H9 (cell line): ENCODE results near the gene PCGF3. TPM values are rescaled to one million over a fixed set of nuclear protein-coding genes. Genes with fewer than 3 reads are reported as not detected.
A peak's percentile ranks its signal among the peaks of the same experiment; 100 is the strongest.

ENCODE experiments used
- DNase-seq: peaks from one replicate; pipeline ENCODE4 v3.0.0-alpha.2; 2017
- H2AFZ ChIP-seq: one replicate; pipeline ENCODE4 v1.6.1; 2013; ENCODE audit warnings: mild to moderate bottlenecking, low read length, control low read depth, moderate library complexity
- H2AK5ac ChIP-seq: 2 replicates; pipeline ENCODE4 v1.6.1; 2013; ENCODE audit warnings: low read length, control low read depth, mixed read lengths; ENCODE audit not compliant: insufficient read length
- H2BK120ac ChIP-seq: one replicate; pipeline ENCODE4 v1.6.1; 2013; ENCODE audit warnings: low read depth, mild to moderate bottlenecking, low read length, control low read depth, inconsistent platforms; ENCODE audit not compliant: poor library complexity, severe bottlenecking
- H2BK12ac ChIP-seq: 2 replicates; pipeline ENCODE4 v1.6.1; 2013; ENCODE audit warnings: low read length, control low read depth, mixed read lengths, low read depth; ENCODE audit not compliant: insufficient read length
- H2BK15ac ChIP-seq: 2 replicates; pipeline ENCODE4 v1.6.1; 2013; ENCODE audit warnings: low read depth, low read length, control low read depth
- H2BK20ac ChIP-seq: one replicate; pipeline ENCODE4 v1.6.1; 2013; ENCODE audit warnings: low read depth, mild to moderate bottlenecking, low read length, control low read depth, inconsistent platforms; ENCODE audit not compliant: poor library complexity, severe bottlenecking
- H2BK5ac ChIP-seq: 2 replicates; pipeline ENCODE4 v1.6.1; 2013; ENCODE audit warnings: low read length, control low read depth, mixed read lengths; ENCODE audit not compliant: insufficient read length
- H3K14ac ChIP-seq: 2 replicates; pipeline ENCODE4 v1.6.1; 2013; ENCODE audit warnings: low read length, control low read depth; ENCODE audit not compliant: insufficient read depth
- H3K18ac ChIP-seq: 2 replicates; pipeline ENCODE4 v1.6.1; 2013; ENCODE audit warnings: low read depth, mild to moderate bottlenecking, mixed read lengths, low read length, control low read depth; ENCODE audit not compliant: insufficient read length
- H3K23ac ChIP-seq: 2 replicates; pipeline ENCODE4 v1.6.1; 2013; ENCODE audit warnings: low read length, control low read depth, mixed read lengths, low read depth; ENCODE audit not compliant: insufficient read length
- H3K23me2 ChIP-seq: 2 replicates; pipeline ENCODE4 v1.6.1; 2013; ENCODE audit warnings: low read depth, mild to moderate bottlenecking, mixed read lengths, low read length, control low read depth; ENCODE audit not compliant: insufficient read length, poor library complexity, severe bottlenecking
- H3K27ac ChIP-seq: 2 replicates; pipeline ENCODE4 v1.5.1; 2013; ENCODE audit warnings: low read length, control low read depth, mixed read lengths, low read depth; ENCODE audit not compliant: insufficient read length
- H3K27me3 ChIP-seq: 2 replicates; pipeline ENCODE4 v1.6.1; 2013; ENCODE audit warnings: low read length, control low read depth, inconsistent platforms; ENCODE audit not compliant: insufficient read depth
- H3K4ac ChIP-seq: 2 replicates; pipeline ENCODE4 v1.6.1; 2013; ENCODE audit warnings: low read depth, mild to moderate bottlenecking, control low read depth, inconsistent platforms, low read length, moderate library complexity
- H3K4me1 ChIP-seq: 2 replicates; pipeline ENCODE4 v1.6.1; 2013; ENCODE audit warnings: low read length, control low read depth, inconsistent platforms; ENCODE audit not compliant: insufficient read depth
- H3K4me2 ChIP-seq: 2 replicates; pipeline ENCODE4 v1.6.1; 2013; ENCODE audit warnings: low read length, control low read depth, mixed read lengths; ENCODE audit not compliant: insufficient read length, insufficient read depth
- H3K56ac ChIP-seq: 2 replicates; pipeline ENCODE4 v1.6.1; 2013; ENCODE audit warnings: low read depth, mild to moderate bottlenecking, mixed read lengths, low read length, control low read depth; ENCODE audit not compliant: insufficient read length
- H3K79me1 ChIP-seq: 2 replicates; pipeline ENCODE4 v1.6.1; 2013; ENCODE audit warnings: low read depth, mild to moderate bottlenecking, moderate library complexity, low read length, control low read depth, inconsistent platforms; ENCODE audit not compliant: insufficient read depth, poor library complexity, severe bottlenecking
- H3K79me2 ChIP-seq: 2 replicates; pipeline ENCODE4 v1.6.1; 2013; ENCODE audit warnings: low read length, control low read depth, inconsistent platforms; ENCODE audit not compliant: insufficient read depth
- H3K9ac ChIP-seq: 2 replicates; pipeline ENCODE4 v1.6.1; 2013; ENCODE audit warnings: low read length, control low read depth, mixed read lengths; ENCODE audit not compliant: insufficient read length; ENCODE audit errors: extremely low read depth
- H3K9me3 ChIP-seq: one replicate; pipeline ENCODE4 v1.6.1; 2013; ENCODE audit warnings: low read depth, low read length, inconsistent platforms; ENCODE audit not compliant: control insufficient read depth
- H3T11ph ChIP-seq: one replicate; pipeline ENCODE4 v1.6.1; 2013; ENCODE audit warnings: mild to moderate bottlenecking, low read length, control low read depth, inconsistent platforms
- H4K20me1 ChIP-seq: one replicate; pipeline ENCODE4 v1.6.1; 2013; ENCODE audit not compliant: control insufficient read depth, insufficient read length, insufficient read depth
- H4K5ac ChIP-seq: 2 replicates; pipeline ENCODE4 v1.6.1; 2013; ENCODE audit warnings: low read depth, mild to moderate bottlenecking, mixed read lengths, low read length, control low read depth; ENCODE audit not compliant: insufficient read length
- H4K8ac ChIP-seq: replicated peaks from 2 replicates; pipeline ENCODE4 v1.6.1; 2013; ENCODE audit warnings: low read length, control low read depth, mixed read lengths, low read depth; ENCODE audit not compliant: insufficient read length
- H4K91ac ChIP-seq: 2 replicates; pipeline ENCODE4 v1.6.1; 2013; ENCODE audit warnings: low read depth, mild to moderate bottlenecking, moderate library complexity, mixed read lengths, low read length, control low read depth; ENCODE audit not compliant: insufficient read length
- H3K27ac Mint-ChIP-seq, 3 experiments: 2 replicates in 2 of 3; 3 replicates in 1 of 3; pipeline ENCODE4 v1.8.0; 2020 to 2021; ENCODE audit warnings: mixed read lengths in 3 of 3, mild to moderate bottlenecking in 1 of 3, moderate library complexity in 1 of 3
- H3K27me3 Mint-ChIP-seq: 2 replicates; pipeline ENCODE4 v1.8.0; 2021; ENCODE audit warnings: low read depth, mild to moderate bottlenecking, moderate library complexity, mixed read lengths
- H3K36me3 Mint-ChIP-seq, 3 experiments: 2 replicates in 2 of 3; 3 replicates in 1 of 3; pipeline ENCODE4 v1.8.0; 2020 to 2021; ENCODE audit warnings: low read depth in 3 of 3, mixed read lengths in 3 of 3; ENCODE audit not compliant: insufficient read depth in 1 of 3
- H3K4me1 Mint-ChIP-seq, 2 experiments: 2 replicates each; pipeline ENCODE4 v1.8.0; 2020; ENCODE audit warnings: mixed read lengths in 2 of 2
- H3K4me3 Mint-ChIP-seq, 2 experiments: 2 replicates in 1 of 2; 3 replicates in 1 of 2; pipeline ENCODE4 v1.8.0; 2020 to 2021; ENCODE audit warnings: mild to moderate bottlenecking in 2 of 2, mixed read lengths in 2 of 2, moderate library complexity in 1 of 2
- H3K9me3 Mint-ChIP-seq, 2 experiments: 2 replicates in 1 of 2; 3 replicates in 1 of 2; pipeline ENCODE4 v1.8.0; 2020; ENCODE audit warnings: mild to moderate bottlenecking in 2 of 2, mixed read lengths in 2 of 2, moderate library complexity in 1 of 2
- CTCF ChIP-seq: fragments of 200-600 bp; sonication (generic); conservative IDR thresholded peaks from 3 replicates; pipeline ENCODE4 v1.8.0; 2021; ENCODE audit warnings: antibody characterized with exemption, mild to moderate bottlenecking
- WGBS: extraction: QIAGEN DNeasy Blood & Tissue Kit; methylation state at CpG from one replicate; pipeline ENCODE4 v1.1.7; 2013; ENCODE audit warnings: missing lambda C conversion rate, low lambda C conversion rate, mixed read lengths; ENCODE audit not compliant: insufficient read length; ENCODE audit errors: extremely low coverage; 5-methylcytosine and 5-hydroxymethylcytosine counted together
- total RNA-seq: library from RNA; stranded (reverse); gene quantifications from 2 replicates; pipeline ENCODE4 v1.2.1, GENCODE V29; 2021

The PCGF3 gene
- total RNA-seq, 1 experiment from 2014 or later = 43.1 TPM

- Histone ChIP-seq H4K5ac (no peak overlapping the region), H3K14ac (no peak overlapping the region; the same call in 1 of the 2 replicates), H2BK20ac (no peak overlapping the region), H2BK120ac (no peak overlapping the region), H3K56ac (no peak overlapping the region), H4K91ac (no peak overlapping the region), H3T11ph (no peak overlapping the region), H3K27ac (no peak overlapping the region), H3K9ac (no peak overlapping the region), H3K79me1 (peaks cover 3% of the 10 kb centered on the region), H4K8ac (no peak overlapping the region), H2BK15ac (no peak overlapping the region), H4K20me1 (no peaks in the 10 kb centered on the region), H3K18ac (no peak overlapping the region), H3K4me1 (no peaks in the 10 kb centered on the region), H3K23ac (no peak overlapping the region), H3K4ac (no peak overlapping the region), H2AFZ (no peak overlapping the region), H3K9me3 (no peaks in the 10 kb centered on the region), H2BK5ac (peak overlapping the region; percentile 55), H3K4me2 (no peak overlapping the region), H3K27me3 (no peaks in the 10 kb centered on the region), H2AK5ac (no peak overlapping the region), H3K23me2 (no peaks in the 10 kb centered on the region), H2BK12ac (no peak overlapping the region), H3K79me2 (peaks cover 18% of the 10 kb centered on the region; the same call in 1 of the 2 replicates)
- Mint-ChIP-seq H3K27ac (peak overlapping the region in 1 of 3 experiments; percentile 5; a peak in 2 of 7 replicates), H3K27me3 (no peaks in the 10 kb centered on the region; the same call in 1 of the 2 replicates), H3K4me1 (no peaks in the 10 kb centered on the region), H3K4me3 (no peak overlapping the region), H3K36me3 (peaks cover 19 to 47% (median 30%) of the 10 kb centered on the region in 3 experiments), H3K9me3 (no peaks in the 10 kb centered on the region; a peak in 1 of 5 replicates)
- TF ChIP-seq CTCF = no peak
- DNase-seq = no peak
- no CpG with 5 or more reads among the region's 17 CpGs for WGBS
Measured at GRCh38 chr4:726838-727237, 21.2 kb downstream of the PCGF3 start.
